Mammary epithelial cell (primary cell): ENCODE measurements around the gene ATP6V0B.

Experiments used
- EZH2 ChIP-seq: IDR thresholded peaks from 2 replicates; pipeline ENCODE4 v1.6.1; 2012; ENCODE audit warnings: low read length, inconsistent platforms, borderline replicate concordance
- TF ChIP-seq, protein P1 (sequence below), 2 donors: IDR thresholded peaks in 1 of 2; conservative IDR thresholded peaks in 1 of 2; 2 replicates each; pipeline ENCODE4 v1.5.1; 2011 to 2012; ENCODE audit warnings: inconsistent platforms in 2 of 2, low read length in 2 of 2, mild to moderate bottlenecking in 2 of 2, control low read depth in 1 of 2, low read depth in 1 of 2; ENCODE audit not compliant: insufficient read depth in 1 of 2; ENCODE audit errors: extremely low read depth in 1 of 2

DNA sequence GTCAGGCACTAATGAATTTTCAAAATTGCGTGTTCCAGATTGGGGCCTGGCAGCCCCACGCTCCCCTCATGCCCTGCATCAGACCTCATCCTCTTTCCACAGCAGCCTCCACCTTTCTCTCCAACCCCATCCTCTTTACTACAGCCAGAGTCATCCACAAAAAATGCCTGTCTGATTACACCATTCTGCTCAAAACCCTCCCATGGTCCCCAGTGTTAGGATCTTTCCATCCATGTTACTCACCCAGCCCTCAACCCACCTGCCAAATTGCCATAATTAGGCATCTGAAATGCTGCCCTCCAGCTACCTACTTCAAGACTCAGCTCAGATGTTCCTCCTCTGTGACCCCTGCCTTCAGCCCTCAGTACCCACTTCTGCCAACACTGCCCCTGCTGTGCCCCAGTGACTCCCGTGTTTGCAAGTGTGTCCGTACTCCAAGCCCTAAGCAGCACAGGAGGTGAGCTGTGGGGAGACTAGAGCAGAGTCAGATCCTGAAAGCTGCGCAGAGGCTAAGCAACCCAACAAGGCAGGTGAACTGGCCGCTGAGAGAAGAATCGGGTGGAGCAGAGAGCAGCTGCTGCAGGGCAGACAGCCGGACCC is 41.9 kb upstream of the ATP6V0B start:
- TF ChIP-seq, protein P1, sequence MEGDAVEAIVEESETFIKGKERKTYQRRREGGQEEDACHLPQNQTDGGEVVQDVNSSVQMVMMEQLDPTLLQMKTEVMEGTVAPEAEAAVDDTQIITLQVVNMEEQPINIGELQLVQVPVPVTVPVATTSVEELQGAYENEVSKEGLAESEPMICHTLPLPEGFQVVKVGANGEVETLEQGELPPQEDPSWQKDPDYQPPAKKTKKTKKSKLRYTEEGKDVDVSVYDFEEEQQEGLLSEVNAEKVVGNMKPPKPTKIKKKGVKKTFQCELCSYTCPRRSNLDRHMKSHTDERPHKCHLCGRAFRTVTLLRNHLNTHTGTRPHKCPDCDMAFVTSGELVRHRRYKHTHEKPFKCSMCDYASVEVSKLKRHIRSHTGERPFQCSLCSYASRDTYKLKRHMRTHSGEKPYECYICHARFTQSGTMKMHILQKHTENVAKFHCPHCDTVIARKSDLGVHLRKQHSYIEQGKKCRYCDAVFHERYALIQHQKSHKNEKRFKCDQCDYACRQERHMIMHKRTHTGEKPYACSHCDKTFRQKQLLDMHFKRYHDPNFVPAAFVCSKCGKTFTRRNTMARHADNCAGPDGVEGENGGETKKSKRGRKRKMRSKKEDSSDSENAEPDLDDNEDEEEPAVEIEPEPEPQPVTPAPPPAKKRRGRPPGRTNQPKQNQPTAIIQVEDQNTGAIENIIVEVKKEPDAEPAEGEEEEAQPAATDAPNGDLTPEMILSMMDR (conservative IDR thresholded peaks at IDR 0.05 in 1 of 2, IDR thresholded peaks at IDR 0.05 in 1 of 2; ENCODE audit: extremely low read depth in 1 of 2, insufficient read depth in 1 of 2, low read depth in 1 of 2, low read length in 2 of 2), result no peak
- no peak for TF ChIP-seq EZH2
